HepG2 (cell line): ENCODE data around the gene ZNF620. TPM values are rescaled to one million over a fixed set of nuclear protein-coding genes. Genes with fewer than 3 reads are reported as not detected.

Experiments
- ARID2 ChIP-seq: sonication (generic); formaldehyde crosslinking; IDR thresholded peaks from 2 replicates; pipeline ENCODE4 v1.8.1; 2022; ENCODE audit warnings: mild to moderate bottlenecking, missing genetic modification reagents, borderline replicate concordance
- ATF7 ChIP-seq, 2 experiments: fragments of 450-650 bp in 1 of 2; sonication (generic) in 1 of 2; formaldehyde crosslinking in 1 of 2; IDR thresholded peaks; 2 replicates each; pipeline versions ENCODE4 v1.4.0 to v1.6.1; 2016 to 2020; ENCODE audit warnings: antibody characterized with exemption in 1 of 2, mild to moderate bottlenecking in 1 of 2, missing genetic modification reagents in 1 of 2
- BRD4 ChIP-seq: sonication (generic); formaldehyde crosslinking; IDR thresholded peaks from 2 replicates; pipeline ENCODE4 v1.4.0; 2020; ENCODE audit warnings: missing genetic modification reagents
- CBX5 ChIP-seq: sonication (generic); formaldehyde crosslinking; IDR thresholded peaks from 2 replicates; pipeline ENCODE4 v1.4.0; 2020; ENCODE audit warnings: missing genetic modification reagents, borderline replicate concordance
- CC2D1A ChIP-seq: sonication (generic); formaldehyde crosslinking; IDR thresholded peaks from 2 replicates; pipeline ENCODE4 v1.8.1; 2023; ENCODE audit warnings: mild to moderate bottlenecking, missing genetic modification reagents
- CCDC6 ChIP-seq: sonication (generic); formaldehyde crosslinking; IDR thresholded peaks from 2 replicates; pipeline ENCODE4 v1.8.1; 2022; ENCODE audit warnings: mild to moderate bottlenecking, missing genetic modification reagents, moderate library complexity
- HIVEP1 ChIP-seq: sonication (generic); formaldehyde crosslinking; IDR thresholded peaks from 2 replicates; pipeline ENCODE4 v1.4.0; 2020; ENCODE audit warnings: mild to moderate bottlenecking, missing genetic modification reagents
- KLF6 ChIP-seq: IDR thresholded peaks from 2 replicates; pipeline ENCODE4 v1.8.0; 2016; ENCODE audit warnings: missing biosample characterization, missing genetic modification reagents
- MED13 ChIP-seq: sonication (generic); formaldehyde crosslinking; IDR thresholded peaks from 2 replicates; pipeline ENCODE4 v1.5.0; 2020; ENCODE audit warnings: missing genetic modification reagents
- NCOR1 ChIP-seq: fragments of 200-600 bp; sonication (generic); IDR thresholded peaks from 2 replicates; pipeline ENCODE4 v1.7.0; 2017; ENCODE audit warnings: antibody characterized with exemption, low read length, borderline replicate concordance
- PCBP2 ChIP-seq: fragments of 200-400 bp; formaldehyde crosslinking; optimal IDR thresholded peaks from 2 replicates; pipeline ENCODE3; 2018; ENCODE audit warnings: low read length, low read depth; ENCODE audit not compliant: poor library complexity, severe bottlenecking
- RBFOX2 ChIP-seq: fragments of 200-400 bp; formaldehyde crosslinking; IDR thresholded peaks from 2 replicates; pipeline ENCODE4 v1.6.1; 2017; ENCODE audit warnings: low read depth, mild to moderate bottlenecking, low read length
- RELA ChIP-seq: sonication (generic); formaldehyde crosslinking; IDR thresholded peaks from 2 replicates; pipeline ENCODE4 v1.4.0; 2020; ENCODE audit warnings: missing genetic modification reagents
- SKI ChIP-seq: fragments of 450-650 bp; IDR thresholded peaks from one replicate; pipeline ENCODE4 v1.6.1; 2018; ENCODE audit warnings: mild to moderate bottlenecking; ENCODE audit not compliant: partially characterized antibody
- SOX5 ChIP-seq: IDR thresholded peaks from 2 replicates; pipeline ENCODE4 v1.6.1; 2016; ENCODE audit warnings: borderline replicate concordance
- ZBTB42 ChIP-seq: sonication (generic); formaldehyde crosslinking; IDR thresholded peaks from 2 replicates; pipeline ENCODE4 v1.5.0; 2020; ENCODE audit warnings: mild to moderate bottlenecking, missing genetic modification reagents
- ZNF160 ChIP-seq: sonication (generic); formaldehyde crosslinking; IDR thresholded peaks from 2 replicates; pipeline ENCODE4 v1.8.0; 2022; ENCODE audit warnings: mild to moderate bottlenecking, inconsistent platforms, missing genetic modification reagents
- ZNF331 ChIP-seq: sonication (generic); formaldehyde crosslinking; IDR thresholded peaks from 2 replicates; pipeline ENCODE4 v1.4.0; 2020; ENCODE audit warnings: missing genetic modification reagents
- ZNF746 ChIP-seq: sonication (generic); formaldehyde crosslinking; IDR thresholded peaks from 2 replicates; pipeline ENCODE4 v1.8.0; 2022; ENCODE audit warnings: mild to moderate bottlenecking, missing genetic modification reagents
- ZNF749 ChIP-seq: sonication (generic); formaldehyde crosslinking; IDR thresholded peaks from 2 replicates; pipeline ENCODE4 v1.8.0; 2022; ENCODE audit warnings: mild to moderate bottlenecking, missing genetic modification reagents, moderate library complexity, borderline replicate concordance
- polyA plus RNA-seq, 8 experiments: library from polyadenylated mRNA; depleted of rRNA in 3 of 8; stranded (reverse) in 7 of 8; unstranded in 1 of 8; fragments of >200 nt; fragmentation: Illumina TruSeq in 4 of 8; extraction: Trizol in 4 of 8; gene quantifications; 2 replicates each; pipeline versions ENCODE4 v1.2.1 to v1.2.3, GENCODE V29; 2011 to 2016; ENCODE audit warnings: low read depth in 4 of 8, missing spikeins in 1 of 8, mixed read lengths in 1 of 8; ENCODE audit not compliant: insufficient read depth in 1 of 8
- total RNA-seq, 5 experiments: library from RNA; depleted of rRNA; stranded (reverse); fragments of >200 nt; fragmentation: Illumina TruSeq; extraction: Trizol; gene quantifications; 2 replicates each; pipeline ENCODE4 v1.2.3, GENCODE V29; 2016; ENCODE audit warnings: low read depth in 1 of 5
- TF ChIP-seq, protein P1 (sequence below): sonication (generic); formaldehyde crosslinking; IDR thresholded peaks from 2 replicates; pipeline ENCODE4 v1.9.0; 2021; ENCODE audit warnings: missing genetic modification reagents, mild to moderate bottlenecking, borderline replicate concordance
- TF ChIP-seq, protein P2 (sequence below): sonication (generic); IDR thresholded peaks from 2 replicates; pipeline ENCODE4 v1.6.1; 2016; ENCODE audit warnings: low read depth, borderline replicate concordance
- TF ChIP-seq, protein P3 (sequence below): sonication (generic); formaldehyde crosslinking; IDR thresholded peaks from 2 replicates; pipeline ENCODE4 v1.4.0; 2020; ENCODE audit warnings: mild to moderate bottlenecking, missing genetic modification reagents
- TF ChIP-seq, protein P4 (sequence below): sonication (generic); formaldehyde crosslinking; IDR thresholded peaks from 2 replicates; pipeline ENCODE4 v1.4.0; 2020; ENCODE audit warnings: mild to moderate bottlenecking, missing genetic modification reagents
- TF ChIP-seq, protein P5 (sequence below): sonication (generic); formaldehyde crosslinking; IDR thresholded peaks from 2 replicates; pipeline ENCODE4 v1.5.0; 2020; ENCODE audit warnings: missing genetic modification reagents

ZNF620 gene
- total and polyA plus RNA-seq, 2 of the 13 experiments (the other 11 are each of a cell fraction or from before 2014, with no cell fraction given): 2.3 to 12.2 TPM

DNA sequence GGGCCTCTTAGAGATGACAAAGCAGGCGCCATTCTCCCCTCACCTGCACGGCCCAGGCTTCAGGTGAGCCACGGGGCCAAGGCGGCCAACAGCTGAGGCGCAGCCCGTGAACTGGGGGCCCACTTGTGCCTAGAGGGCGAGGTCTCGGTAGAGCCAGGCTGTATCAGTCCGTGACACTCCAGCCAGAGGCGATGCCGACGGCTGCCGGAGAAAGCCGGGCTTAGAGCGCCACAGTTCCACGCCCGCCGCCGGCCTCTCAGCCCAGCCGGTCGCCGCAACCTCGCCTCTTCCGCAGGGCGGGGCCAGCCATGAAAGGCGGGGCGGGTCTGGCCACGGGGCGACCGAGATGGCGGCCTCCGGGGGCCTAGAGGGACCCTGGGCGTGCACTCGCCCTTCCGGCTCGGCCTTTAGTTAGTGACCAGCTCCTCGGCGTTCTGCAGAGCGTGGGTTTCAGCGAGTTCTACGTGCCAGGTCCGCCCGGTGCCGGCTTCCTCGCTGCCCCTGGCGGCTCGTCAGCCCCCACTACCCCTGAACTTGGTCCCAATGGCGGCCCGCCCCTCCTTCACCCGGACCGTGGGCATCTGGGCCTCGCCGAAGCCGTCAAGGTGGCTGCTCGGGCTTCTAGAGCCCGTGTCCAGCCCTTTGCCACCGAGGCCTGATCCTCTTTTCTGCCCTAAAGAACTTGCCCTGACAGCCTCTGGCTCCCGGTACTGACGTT, 18.9 kb downstream of the ZNF620 start, which contains the start of gene ZNF621 (continued):
- TF ChIP-seq CBX5 (CRISPR knock-in tag) (peak; percentile 50; the same call in 1 of the 2 replicates), MED13 (CRISPR knock-in tag) (no peak), CCDC6 (CRISPR knock-in tag) (peak; percentile 68), KLF6 (CRISPR knock-in tag) (no peak; the same call in 1 of the 2 replicates), ZBTB42 (CRISPR knock-in tag) (no peak), ZNF749 (CRISPR knock-in tag) (no peak), HIVEP1 (CRISPR knock-in tag) (peak; percentile 67), ZNF746 (CRISPR knock-in tag) (peak; percentile 78; the same call in 1 of the 2 replicates), NCOR1 (no peak), RBFOX2 (peak; percentile 96), RELA (CRISPR knock-in tag) (peak; percentile 58; the same call in 1 of the 2 replicates), BRD4 (peak; percentile 91), ZNF160 (CRISPR knock-in tag) (peak; percentile 55; the same call in 1 of the 2 replicates), ARID2 (peak; percentile 77; the same call in 1 of the 2 replicates), ZNF331 (peak; percentile 95), SKI (peak; percentile 85), CC2D1A (CRISPR knock-in tag) (no peak), ATF7 (IDR thresholded peaks at IDR 0.05) (no peak), ATF7 (CRISPR knock-in tag; IDR thresholded peaks at IDR 0.05) (no peak), PCBP2 (no peak), SOX5 (CRISPR knock-in tag) (peak; percentile 40)
- TF ChIP-seq, protein P1, sequence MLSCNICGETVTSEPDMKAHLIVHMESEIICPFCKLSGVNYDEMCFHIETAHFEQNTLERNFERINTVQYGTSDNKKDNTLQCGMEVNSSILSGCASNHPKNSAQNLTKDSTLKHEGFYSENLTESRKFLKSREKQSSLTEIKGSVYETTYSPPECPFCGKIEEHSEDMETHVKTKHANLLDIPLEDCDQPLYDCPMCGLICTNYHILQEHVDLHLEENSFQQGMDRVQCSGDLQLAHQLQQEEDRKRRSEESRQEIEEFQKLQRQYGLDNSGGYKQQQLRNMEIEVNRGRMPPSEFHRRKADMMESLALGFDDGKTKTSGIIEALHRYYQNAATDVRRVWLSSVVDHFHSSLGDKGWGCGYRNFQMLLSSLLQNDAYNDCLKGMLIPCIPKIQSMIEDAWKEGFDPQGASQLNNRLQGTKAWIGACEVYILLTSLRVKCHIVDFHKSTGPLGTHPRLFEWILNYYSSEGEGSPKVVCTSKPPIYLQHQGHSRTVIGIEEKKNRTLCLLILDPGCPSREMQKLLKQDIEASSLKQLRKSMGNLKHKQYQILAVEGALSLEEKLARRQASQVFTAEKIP (CRISPR knock-in tag): no peak
- TF ChIP-seq, protein P2, sequence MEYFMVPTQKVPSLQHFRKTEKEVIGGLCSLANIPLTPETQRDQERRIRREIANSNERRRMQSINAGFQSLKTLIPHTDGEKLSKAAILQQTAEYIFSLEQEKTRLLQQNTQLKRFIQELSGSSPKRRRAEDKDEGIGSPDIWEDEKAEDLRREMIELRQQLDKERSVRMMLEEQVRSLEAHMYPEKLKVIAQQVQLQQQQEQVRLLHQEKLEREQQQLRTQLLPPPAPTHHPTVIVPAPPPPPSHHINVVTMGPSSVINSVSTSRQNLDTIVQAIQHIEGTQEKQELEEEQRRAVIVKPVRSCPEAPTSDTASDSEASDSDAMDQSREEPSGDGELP: peak; percentile 62; the same call in 1 of the 2 replicates
- TF ChIP-seq, protein P3, sequence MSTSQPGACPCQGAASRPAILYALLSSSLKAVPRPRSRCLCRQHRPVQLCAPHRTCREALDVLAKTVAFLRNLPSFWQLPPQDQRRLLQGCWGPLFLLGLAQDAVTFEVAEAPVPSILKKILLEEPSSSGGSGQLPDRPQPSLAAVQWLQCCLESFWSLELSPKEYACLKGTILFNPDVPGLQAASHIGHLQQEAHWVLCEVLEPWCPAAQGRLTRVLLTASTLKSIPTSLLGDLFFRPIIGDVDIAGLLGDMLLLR (CRISPR knock-in tag): peak; percentile 80
- TF ChIP-seq, protein P4, sequence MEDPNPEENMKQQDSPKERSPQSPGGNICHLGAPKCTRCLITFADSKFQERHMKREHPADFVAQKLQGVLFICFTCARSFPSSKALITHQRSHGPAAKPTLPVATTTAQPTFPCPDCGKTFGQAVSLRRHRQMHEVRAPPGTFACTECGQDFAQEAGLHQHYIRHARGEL (CRISPR knock-in tag): 0 out of 2 replicates have a peak, but pooled peaks have one; percentile 69
- TF ChIP-seq, protein P5, sequence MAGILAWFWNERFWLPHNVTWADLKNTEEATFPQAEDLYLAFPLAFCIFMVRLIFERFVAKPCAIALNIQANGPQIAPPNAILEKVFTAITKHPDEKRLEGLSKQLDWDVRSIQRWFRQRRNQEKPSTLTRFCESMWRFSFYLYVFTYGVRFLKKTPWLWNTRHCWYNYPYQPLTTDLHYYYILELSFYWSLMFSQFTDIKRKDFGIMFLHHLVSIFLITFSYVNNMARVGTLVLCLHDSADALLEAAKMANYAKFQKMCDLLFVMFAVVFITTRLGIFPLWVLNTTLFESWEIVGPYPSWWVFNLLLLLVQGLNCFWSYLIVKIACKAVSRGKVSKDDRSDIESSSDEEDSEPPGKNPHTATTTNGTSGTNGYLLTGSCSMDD (CRISPR knock-in tag): no peak
